Mesothelial cell of epicardium (in vitro differentiated cells): ENCODE measurements around the gene CYB5R2. TPM values are rescaled to one million over a fixed set of nuclear protein-coding genes. Genes with fewer than 3 reads are reported as not detected.

Experiments used
- DNase-seq, 2 experiments: peaks; one replicate each; pipeline ENCODE4 v3.0.0; 2021; ENCODE audit warnings: low spot score in 2 of 2; ENCODE audit not compliant: unreplicated experiment in 2 of 2
- H3K27ac Mint-ChIP-seq: 2 replicates; pipeline ENCODE4 v1.8.0; 2021; ENCODE audit warnings: mixed read lengths
- H3K27me3 Mint-ChIP-seq: 2 replicates; pipeline ENCODE4 v1.8.0; 2021; ENCODE audit warnings: low read depth, mixed read lengths
- H3K36me3 Mint-ChIP-seq: 2 replicates; pipeline ENCODE4 v1.8.0; 2021; ENCODE audit warnings: mixed read lengths
- H3K4me1 Mint-ChIP-seq: 2 replicates; pipeline ENCODE4 v1.8.0; 2021; ENCODE audit warnings: mixed read lengths
- H3K4me3 Mint-ChIP-seq: 2 replicates; pipeline ENCODE4 v1.8.0; 2021; ENCODE audit warnings: mild to moderate bottlenecking, moderate library complexity, mixed read lengths
- H3K9me3 Mint-ChIP-seq: 2 replicates; pipeline ENCODE4 v1.8.0; 2021; ENCODE audit warnings: mixed read lengths
- CTCF ChIP-seq: fragments of 200-600 bp; sonication (generic); IDR thresholded peaks from one replicate; pipeline ENCODE4 v1.5.0; 2021; ENCODE audit warnings: antibody characterized with exemption; ENCODE audit not compliant: unreplicated experiment
- total RNA-seq: library from RNA; stranded (reverse); gene quantifications from 3 replicates; pipeline ENCODE4 v1.2.1, GENCODE V29; 2021

Gene CYB5R2
- total RNA-seq, 1 donor from 2014 or later, result 74.4 TPM

- no peak overlapping the region for H3K27ac Mint-ChIP-seq
- no peak for DNase-seq
- H3K27me3 Mint-ChIP-seq, result no peaks in the 10 kb centered on the region
- H3K4me3 Mint-ChIP-seq, result no peak overlapping the region
- H3K4me1 Mint-ChIP-seq, result peaks cover 16% of the 10 kb centered on the region
- H3K36me3 Mint-ChIP-seq, result no peaks in the 10 kb centered on the region
- H3K9me3 Mint-ChIP-seq, result no peaks in the 10 kb centered on the region
- TF ChIP-seq CTCF, result no peak
Observed at GRCh38 chr11:7694235-7694634, 20.9 kb upstream of the CYB5R2 start.

GRCh38 chr11:7692426-7692825 is 19.1 kb upstream of the CYB5R2 start:
- no peaks in the 10 kb centered on the region for H3K9me3 Mint-ChIP-seq
- no peaks in the 10 kb centered on the region for H3K36me3 Mint-ChIP-seq

GRCh38 chr11:7691759-7692350 is 18.6 kb upstream of the CYB5R2 start:
- no peaks in the 10 kb centered on the region for H3K36me3 Mint-ChIP-seq
- peak overlapping the region; percentile 77 for H3K27ac Mint-ChIP-seq
- no peak for DNase-seq
- peaks cover 18% of the 10 kb centered on the region for H3K4me1 Mint-ChIP-seq
- no peak for TF ChIP-seq CTCF
- no peak overlapping the region for H3K4me3 Mint-ChIP-seq
- H3K9me3 Mint-ChIP-seq, result no peaks in the 10 kb centered on the region
- H3K27me3 Mint-ChIP-seq, result no peaks in the 10 kb centered on the region

More at GRCh38 chr11:7692426-7692825, 19.1 kb upstream of the CYB5R2 start:
- Mint-ChIP-seq H3K4me3 (no peak overlapping the region), H3K27ac (peak overlapping the region; percentile 31), H3K4me1 (peaks cover 18% of the 10 kb centered on the region), H3K27me3 (no peaks in the 10 kb centered on the region)
- TF ChIP-seq CTCF, result no peak
- no peak for DNase-seq

GRCh38 chr11:7690648-7691047 is 17.3 kb upstream of the CYB5R2 start:
- Mint-ChIP-seq H3K9me3 (no peaks in the 10 kb centered on the region), H3K36me3 (no peaks in the 10 kb centered on the region), H3K4me1 (peaks cover 18% of the 10 kb centered on the region), H3K27me3 (no peaks in the 10 kb centered on the region), H3K27ac (no peak overlapping the region), H3K4me3 (no peak overlapping the region)
- DNase-seq, result no peak
- no peak for TF ChIP-seq CTCF

GRCh38 chr11:7689239-7689638 is 15.9 kb upstream of the CYB5R2 start:
- H3K27ac Mint-ChIP-seq, result no peak overlapping the region
- no peak for TF ChIP-seq CTCF
- H3K4me1 Mint-ChIP-seq, result peaks cover 18% of the 10 kb centered on the region
- H3K9me3 Mint-ChIP-seq, result no peaks in the 10 kb centered on the region
- H3K27me3 Mint-ChIP-seq, result no peaks in the 10 kb centered on the region
- DNase-seq, result no peak
- no peaks in the 10 kb centered on the region for H3K36me3 Mint-ChIP-seq
- H3K4me3 Mint-ChIP-seq, result no peak overlapping the region
